Anterior cingulate cortex (tissue), 58 donors: Measurements from ENCODE around the gene CYP2U1.

ENCODE experiments used
- DNase-seq, 58 donors: peaks; one replicate each; lab custom pipeline; 2025; lab: John Stamatoyannopoulos, UW

CYP2U1 gene

DNA sequence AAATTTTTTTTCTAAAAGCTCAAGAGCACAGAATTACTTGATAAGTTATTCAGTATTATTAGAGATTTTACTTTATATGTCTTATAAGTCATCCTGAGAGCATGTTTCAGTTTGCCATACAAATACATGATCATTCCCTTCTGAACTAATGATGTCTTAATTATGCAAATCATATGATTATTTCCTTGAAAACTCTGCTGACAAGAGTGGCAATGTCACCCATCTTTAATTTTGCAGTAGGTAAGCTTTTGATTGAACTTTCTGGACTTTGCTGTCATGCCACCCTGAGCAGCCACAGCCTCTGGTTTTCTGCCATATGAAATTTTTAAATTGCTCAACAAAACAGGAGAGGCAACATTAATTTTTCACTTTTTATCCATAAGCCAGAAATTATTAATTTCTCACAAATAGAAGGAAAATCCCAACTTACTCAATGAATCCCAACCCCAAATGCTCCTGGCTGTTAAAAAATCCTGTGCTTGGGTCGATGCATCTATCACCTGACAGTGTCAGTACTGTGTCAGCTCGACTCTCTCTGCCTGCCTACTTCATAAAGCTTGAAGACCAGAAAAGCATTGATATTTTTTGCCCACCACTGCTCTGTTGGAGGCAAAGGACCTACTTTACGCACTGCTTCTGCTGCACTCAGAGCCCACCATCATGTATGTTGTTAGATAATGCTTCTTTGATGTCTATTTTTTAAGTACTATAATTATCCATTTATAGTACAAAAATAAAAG lies 46.8 kb downstream of the CYP2U1 start:
- peak in 3 of 58 donors; percentile 7 to 57 (median 37) for DNase-seq

DNA sequence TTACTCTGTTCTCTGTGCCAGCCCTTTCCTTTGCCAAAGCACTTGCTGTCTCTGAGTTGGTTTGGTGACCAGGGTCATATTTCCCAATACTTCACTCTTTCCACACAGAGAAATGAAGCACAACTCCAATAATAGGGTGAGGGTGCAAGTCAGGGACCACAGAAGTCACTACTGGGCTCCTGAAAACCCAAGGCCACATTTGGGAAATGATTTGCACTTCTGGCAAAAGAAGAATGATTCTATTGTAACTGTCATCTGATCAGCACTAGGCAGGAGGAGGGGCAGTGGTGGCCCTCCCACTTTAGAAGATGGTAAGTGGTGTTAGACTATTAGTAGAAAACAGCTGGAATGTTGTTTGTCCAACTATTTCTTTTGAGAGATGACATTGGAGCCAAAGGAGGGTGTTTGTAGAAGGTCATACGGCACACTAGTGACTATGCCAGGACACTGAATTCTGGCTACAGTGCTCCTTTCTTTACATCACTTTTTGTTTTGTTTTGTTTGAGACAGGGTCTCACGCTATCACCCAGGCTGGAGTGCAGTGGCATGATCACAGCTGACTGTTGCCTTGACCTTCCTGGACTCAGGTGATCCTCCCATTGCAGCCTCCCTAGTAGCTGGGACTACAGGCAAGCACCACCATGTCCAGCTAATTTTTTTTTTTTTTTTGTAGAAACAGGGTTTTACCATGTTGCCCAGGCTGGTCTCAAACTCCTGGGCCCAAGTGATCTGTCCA lies 47.5 kb downstream of the CYP2U1 start:
- peak in 28 of 58 donors; percentile 5 to 71 (median 30) for DNase-seq

DNA sequence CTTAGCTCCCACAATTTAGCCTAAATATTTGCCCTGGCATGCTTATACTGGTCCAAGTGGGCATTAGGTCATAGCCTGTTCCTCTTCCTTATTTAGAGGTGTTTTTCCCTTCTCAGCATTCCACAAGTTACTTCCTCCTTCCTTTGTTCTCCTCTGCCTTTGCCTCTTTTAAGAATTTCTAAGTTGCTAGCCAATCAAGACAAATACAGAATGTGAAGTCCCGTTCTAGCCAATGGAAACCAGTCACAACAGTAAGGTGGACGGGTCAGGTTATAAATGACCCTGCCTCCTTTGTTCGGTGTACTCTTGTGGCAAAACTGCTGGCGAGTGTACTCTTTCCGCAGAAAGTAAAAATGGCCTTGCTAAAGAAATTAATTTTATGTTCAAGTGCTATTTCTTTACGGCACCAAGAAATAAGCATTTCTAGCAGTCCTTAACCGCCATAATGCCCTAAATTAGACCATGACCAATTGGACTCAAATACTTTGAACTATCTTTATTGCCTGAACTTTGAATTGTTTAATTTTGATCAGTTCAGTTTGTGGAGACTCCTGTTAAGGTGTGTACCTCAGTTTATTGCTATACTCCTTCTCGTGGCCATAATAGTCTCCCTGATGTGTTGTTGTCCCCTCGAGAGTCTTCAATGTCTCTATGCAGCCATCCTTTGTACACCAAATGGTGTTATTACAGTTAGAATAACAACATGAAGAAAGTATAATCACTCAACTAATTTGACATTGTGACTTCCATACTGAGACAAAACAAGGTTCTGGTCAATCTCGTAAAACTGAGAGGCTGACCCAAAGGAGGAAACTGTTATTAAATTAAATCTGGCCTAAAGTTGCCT lies 56.8 kb downstream of the CYP2U1 start:
- no peak for DNase-seq

DNA sequence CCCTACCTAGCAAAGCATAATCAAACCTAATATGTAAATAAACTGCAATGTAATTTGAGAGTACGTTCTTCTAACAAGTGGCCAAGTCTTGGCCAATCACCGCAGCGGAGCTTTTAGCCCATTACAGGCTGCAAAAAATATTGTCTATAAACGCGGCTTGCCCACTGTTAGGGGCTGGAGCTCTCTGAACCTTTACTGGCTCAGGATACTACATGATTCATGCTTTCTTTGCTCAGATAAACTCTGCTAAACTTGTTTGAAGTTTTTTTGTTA lies 57.4 kb downstream of the CYP2U1 start:
- no peak for DNase-seq

DNA sequence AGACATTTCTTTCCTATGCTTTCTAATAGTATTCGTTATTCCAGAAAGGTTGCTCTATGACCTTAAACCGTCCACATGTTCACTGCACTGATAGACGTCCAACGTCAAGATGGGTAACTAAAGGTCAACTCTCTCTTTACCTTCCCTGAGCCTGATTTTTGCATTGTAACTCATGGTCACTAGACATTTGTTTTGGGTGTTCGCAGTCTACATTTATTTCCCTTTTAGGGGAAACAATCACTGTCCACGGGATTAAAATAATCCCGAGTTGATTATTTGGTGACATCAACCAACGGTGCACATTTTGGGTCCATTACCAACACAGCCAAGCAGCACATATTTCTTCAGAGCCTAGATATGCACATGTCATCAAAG lies 57.8 kb downstream of the CYP2U1 start:
- DNase-seq = no peak

DNA sequence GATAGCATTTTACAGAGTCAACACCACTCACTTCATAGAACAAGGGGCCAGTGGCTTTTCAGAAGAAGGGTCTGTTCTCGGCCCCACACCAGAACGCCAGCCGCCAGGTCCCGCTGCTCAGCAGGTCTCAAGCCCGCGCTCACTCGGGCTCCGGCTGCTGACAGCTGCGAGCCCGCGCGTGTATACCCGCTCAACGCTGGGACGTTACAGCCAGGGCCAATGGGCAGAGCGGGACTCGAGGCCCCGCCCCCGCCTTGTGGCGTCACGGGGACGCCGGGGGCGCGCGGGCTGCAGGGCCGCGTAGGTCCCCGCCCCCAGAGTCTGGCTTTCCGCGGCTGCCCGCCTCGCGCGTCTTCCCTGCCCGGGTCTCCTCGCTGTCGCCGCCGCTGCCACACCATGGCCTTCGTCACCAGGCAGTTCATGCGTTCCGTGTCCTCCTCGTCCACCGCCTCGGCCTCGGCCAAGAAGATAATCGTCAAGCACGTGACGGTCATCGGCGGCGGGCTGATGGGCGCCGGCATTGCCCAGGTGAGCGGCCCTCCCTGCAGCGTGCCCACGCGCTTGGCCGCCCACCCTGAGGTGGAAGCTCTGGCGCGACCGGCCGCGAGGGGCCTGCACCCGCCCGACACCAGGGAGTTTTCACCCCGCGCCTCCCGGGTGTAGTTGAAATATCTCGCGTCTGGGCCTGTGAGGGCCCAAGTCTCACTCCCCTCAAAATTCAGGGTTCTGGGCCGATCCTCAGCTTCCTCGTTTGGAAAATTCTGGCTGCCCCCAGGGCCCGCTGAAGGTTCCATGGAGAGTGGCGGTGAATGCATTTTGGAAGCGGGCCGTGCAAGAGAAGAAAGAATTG lies 58.4 kb downstream of the CYP2U1 start, which contains the start of gene HADH:
HADH (plus strand) TSS at position 353 of the 850 bp plus-strand sequence; CDS start at position 397, 44 bp downstream.
- DNase-seq = peak; percentile 66 to 97 (median 90)

DNA sequence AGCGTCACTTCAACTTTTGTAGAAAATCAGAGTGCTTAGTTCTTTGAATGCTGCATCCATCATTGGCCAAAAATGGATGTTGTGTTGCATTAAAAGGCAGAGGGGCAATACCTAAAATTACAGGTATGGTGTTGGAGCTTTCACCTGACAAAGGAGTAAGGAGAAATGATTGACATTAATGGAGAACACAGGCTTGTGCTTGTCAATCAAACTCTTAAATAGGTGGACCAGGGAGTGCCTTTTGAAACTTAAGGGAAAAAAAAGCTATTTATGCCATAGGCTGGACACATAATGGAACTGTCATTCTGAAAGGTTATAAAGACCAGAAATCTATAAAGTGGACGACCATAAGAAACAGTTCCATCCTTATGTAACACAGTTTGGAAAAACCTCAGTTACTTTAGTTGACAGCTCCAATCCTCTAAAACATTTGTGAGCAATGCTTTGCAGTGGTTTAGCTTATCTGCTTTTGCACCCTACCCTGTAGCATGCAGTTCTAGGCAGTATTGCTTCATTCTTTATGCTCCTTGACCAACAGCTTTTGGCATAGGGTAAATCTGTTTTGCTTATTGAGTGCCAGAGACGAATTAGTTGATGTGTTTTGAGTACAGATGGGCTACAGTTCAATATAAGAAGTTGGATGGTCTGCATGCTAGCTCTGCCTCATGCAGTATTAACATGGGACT lies 60.7 kb downstream of the CYP2U1 start:
- DNase-seq = no peak

DNA sequence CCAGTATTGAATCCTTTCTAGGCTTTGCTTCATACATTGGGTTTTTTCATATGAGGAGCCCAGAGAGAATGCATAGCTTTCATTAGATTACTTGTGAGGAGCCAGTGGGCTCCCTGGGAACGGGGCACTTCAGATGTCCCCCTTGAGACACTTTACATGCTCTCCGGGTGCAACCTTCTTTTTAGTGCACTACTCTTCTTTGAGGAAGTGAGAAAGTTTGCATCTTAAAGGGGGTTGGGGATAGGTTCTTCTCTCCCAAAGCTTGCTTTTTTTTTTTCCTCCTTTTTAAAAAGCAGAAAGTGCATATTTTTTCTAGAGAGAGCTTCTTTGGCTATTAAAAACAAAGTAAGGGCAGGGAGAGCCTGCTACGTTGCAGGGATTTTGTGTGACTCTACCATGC lies 62.6 kb downstream of the CYP2U1 start:
- DNase-seq = no peak

DNA sequence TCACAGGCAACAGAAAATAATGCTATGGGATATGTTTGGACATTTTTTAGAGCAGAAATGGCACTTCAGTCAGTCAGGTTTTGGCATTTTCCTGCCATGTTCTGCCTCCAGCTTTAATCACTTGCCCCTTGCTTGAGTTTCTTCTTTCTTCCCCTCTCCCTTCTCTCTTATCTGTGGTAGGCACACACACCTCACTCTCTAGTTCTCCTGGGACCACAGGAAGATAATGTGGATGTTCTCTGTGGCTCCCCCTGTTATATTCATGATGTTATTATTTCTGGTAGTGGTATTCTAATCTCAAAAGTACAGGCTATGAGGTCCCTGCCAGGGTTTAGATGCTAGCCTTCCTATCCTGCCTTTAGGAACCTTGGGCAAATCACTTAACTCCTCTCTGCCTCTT lies 63.5 kb downstream of the CYP2U1 start:
- DNase-seq = no peak

DNA sequence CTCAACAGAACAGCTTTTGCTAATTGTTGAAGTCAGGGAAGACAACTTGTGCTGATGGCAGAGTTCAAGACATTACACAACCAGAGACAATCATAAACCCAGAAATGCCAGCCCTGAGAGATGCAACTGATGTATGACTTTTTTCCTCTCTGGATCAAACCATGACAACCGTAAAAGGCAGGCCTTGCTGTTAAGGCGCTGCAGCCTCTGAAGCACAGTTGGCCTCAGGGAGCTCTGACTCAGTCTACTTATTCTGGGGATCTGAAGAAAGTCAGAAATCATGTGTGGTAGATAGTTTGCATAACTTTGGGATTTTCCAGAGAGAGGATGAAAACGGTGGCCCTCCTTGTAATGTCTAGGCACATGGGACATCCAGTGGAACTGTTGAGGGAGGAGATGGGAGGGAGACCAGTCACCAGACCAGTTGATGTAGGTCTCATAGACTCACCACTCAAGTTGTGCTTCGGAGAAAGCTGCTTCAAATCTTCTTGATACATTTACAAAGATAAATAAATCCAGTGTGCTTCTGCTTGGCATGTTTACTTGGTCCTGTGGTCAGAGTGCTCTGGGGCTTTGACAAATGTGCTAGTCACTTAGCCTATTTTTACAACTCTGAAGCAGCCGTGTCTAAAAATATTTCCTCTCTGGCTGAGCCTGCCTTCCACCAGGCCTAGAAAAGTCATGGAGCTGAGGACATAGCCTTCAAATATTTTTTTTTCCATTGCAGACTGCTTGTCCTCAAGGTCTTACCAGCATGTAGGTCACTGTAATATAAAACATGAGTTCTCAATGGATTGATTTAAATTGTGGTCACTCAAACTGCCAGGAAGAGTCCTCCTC lies 65.8 kb downstream of the CYP2U1 start:
- DNase-seq = peak in 1 of 58 donors; percentile 5

DNA sequence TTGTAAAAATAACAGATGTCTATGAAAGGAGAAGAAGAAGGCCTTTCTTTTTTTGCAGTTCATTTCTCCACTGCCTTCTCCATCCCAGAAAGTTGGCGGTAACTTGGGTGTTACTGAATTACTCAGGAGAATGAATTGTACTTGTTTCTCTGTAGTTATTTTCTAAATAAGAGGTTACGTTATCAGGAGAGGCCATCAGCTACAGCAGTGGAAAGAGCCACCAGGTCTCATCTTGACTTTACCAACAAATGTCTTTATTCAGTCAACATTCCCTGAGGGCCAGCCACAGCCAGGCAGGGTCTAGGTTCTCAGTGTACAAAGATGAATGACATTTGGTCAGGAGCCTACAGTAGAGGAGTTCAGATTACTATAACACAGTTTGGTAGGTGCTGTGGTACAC lies 66.4 kb downstream of the CYP2U1 start:
- peak in 1 of 58 donors; percentile 5 for DNase-seq

DNA sequence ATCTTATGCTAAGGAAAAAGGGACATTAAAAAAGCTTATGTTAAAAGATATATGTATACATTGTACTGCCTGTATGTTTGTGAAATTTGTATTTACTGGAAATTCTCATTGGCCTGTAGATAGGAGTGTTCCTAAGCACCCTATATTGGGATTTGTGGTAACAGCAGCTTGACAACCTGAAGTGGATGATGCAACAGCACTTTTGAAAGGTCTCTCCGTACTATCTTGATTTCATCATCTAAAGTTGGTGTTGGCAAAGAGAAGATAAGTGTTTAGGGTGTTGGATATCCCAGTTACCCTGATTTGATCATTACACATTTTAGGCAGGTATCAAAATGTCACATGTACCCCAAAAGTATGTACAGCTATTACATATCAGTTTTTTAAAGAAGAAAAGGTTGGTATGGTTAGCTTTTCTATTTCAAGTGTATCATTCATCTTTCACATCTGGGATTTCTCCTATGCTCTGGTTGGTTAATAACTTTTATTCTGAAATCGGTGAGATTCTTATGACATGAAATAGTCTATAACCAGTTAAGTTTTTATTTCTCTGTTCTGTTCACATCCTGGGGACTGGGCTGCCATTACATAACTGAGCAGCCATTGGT lies 68.7 kb downstream of the CYP2U1 start:
- DNase-seq = no peak

DNA sequence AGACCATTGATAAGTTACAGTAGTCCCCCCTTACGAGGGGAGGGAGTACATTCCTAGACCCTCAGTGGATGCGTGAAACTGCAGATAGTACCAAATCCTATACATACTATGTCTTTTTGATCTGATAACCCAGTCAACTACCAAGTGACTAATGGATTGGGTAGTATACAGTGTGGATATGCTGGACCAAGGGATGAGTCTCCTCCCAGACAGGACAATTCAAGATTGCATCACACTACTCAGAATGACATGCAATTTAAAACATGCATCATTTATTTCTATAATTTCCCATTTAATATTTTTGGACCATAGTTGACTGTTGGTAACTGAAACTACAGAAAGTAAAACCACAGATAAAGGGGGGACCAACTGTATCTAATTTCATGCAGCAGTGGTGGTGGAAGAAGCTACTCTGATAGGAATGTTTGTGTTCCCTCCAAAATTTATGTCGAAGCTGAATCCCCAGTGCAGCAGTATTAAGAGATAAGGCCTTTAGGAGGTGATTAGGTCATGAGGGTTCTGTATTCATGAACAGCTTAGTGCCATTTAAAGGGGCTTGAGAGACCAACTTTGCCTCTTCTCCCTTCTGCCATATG lies 70.3 kb downstream of the CYP2U1 start:
- DNase-seq = no peak
